ENCODE measurements around the gene KLHL29. TPM values are rescaled to one million over a fixed set of nuclear protein-coding genes. Genes with fewer than 3 reads are reported as not detected.

KLHL29 gene
- total RNA-seq, 1 experiment from 2014 or later: 2.4 TPM

DNA sequence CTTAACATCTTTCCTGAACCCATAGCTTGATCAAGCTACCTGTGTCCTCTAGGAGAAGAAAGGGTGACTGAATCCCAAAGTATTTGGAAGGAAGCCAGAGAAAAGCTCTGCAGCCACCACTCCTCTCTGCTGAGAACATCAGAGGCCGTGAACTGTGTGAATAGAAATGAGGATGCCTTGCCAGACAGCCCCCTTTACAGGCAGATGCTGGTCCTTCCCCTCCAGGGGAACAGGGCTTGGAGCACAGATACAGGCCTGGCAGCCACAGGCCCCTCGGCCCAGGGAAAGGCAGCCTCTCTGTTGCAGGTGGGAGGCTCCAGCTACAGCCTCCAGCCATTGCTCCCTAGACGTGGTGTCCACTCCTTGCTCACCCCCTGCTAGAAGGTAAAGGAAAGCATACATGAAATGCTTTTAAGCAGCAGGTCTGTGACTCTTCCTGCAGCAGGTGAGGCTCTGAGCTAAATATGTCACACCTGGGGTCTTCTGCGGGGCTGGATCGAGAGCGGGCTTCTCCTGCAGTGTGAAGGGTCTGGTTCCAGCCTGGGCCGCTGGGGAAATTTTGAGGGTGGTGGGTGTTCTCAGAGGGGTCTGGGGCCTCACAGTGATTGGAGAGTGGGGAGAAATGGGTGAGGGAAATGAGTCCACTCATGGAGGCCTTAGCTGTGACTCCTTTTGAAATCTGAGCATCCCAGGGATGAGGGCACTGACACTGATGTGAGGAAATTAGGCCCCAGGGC, 234.0 kb downstream of the KLHL29 start:
- H2BK5ac ChIP-seq (ENCODE audit: insufficient read length, low read length): no peak overlapping the region
- no peak overlapping the region for H2BK15ac ChIP-seq (ENCODE audit: low read depth, low read length)
- Mint-ChIP-seq H3K27ac (no peak overlapping the region; a peak in 2 of 7 replicates), H3K36me3 (ENCODE audit: insufficient read depth in 1 of 3, low read depth in 3 of 3) (peaks cover 0 to 4% (median 0%) of the 10 kb centered on the region in 3 experiments; a peak in 1 of 7 replicates), H3K4me1 (peaks cover 29 to 36% of the 10 kb centered on the region in 2 experiments), H3K4me3 (no peak overlapping the region), H3K27me3 (ENCODE audit: low read depth) (no peaks in the 10 kb centered on the region; the same call in none of the 2 replicates), H3K9me3 (peaks cover 3 to 6% of the 10 kb centered on the region in 2 experiments; a peak in 2 of 5 replicates)
- H3K27ac ChIP-seq (ENCODE audit: insufficient read length, low read depth, low read length): no peak overlapping the region
- no peak overlapping the region for H3K9ac ChIP-seq (ENCODE audit: extremely low read depth, insufficient read length, low read length)
- no peak for TF ChIP-seq CTCF (conservative IDR thresholded peaks at IDR 0.05)
- no peaks in the 10 kb centered on the region for H3K9me3 ChIP-seq (ENCODE audit: control insufficient read depth, low read depth, low read length)
- H3T11ph ChIP-seq (ENCODE audit: low read length): no peak overlapping the region
- no peaks in the 10 kb centered on the region for H3K27me3 ChIP-seq (ENCODE audit: insufficient read depth, low read length)
- no peak overlapping the region for H3K18ac ChIP-seq (ENCODE audit: insufficient read length, low read depth, low read length)
- H3K79me1 ChIP-seq (ENCODE audit: insufficient read depth, low read depth, low read length, poor library complexity, severe bottlenecking): no peaks in the 10 kb centered on the region
- no peak overlapping the region for H4K91ac ChIP-seq (ENCODE audit: insufficient read length, low read depth, low read length)
- H3K4me1 ChIP-seq (ENCODE audit: insufficient read depth, low read length): no peaks in the 10 kb centered on the region
- H4K8ac ChIP-seq (replicated peaks; ENCODE audit: insufficient read length, low read depth, low read length): no peak overlapping the region
- no peaks in the 10 kb centered on the region for H3K23me2 ChIP-seq (ENCODE audit: insufficient read length, low read depth, low read length, poor library complexity, severe bottlenecking)
- no peak overlapping the region for H2BK120ac ChIP-seq (ENCODE audit: low read depth, low read length, poor library complexity, severe bottlenecking)
- H3K56ac ChIP-seq (ENCODE audit: insufficient read length, low read depth, low read length): no peak overlapping the region
- H3K79me2 ChIP-seq (ENCODE audit: insufficient read depth, low read length): no peaks in the 10 kb centered on the region
- no peak overlapping the region for H3K23ac ChIP-seq (ENCODE audit: insufficient read length, low read depth, low read length)
- H2BK20ac ChIP-seq (ENCODE audit: low read depth, low read length, poor library complexity, severe bottlenecking): no peak overlapping the region
- H4K20me1 ChIP-seq (ENCODE audit: control insufficient read depth, insufficient read depth, insufficient read length): no peaks in the 10 kb centered on the region
- WGBS (ENCODE audit: extremely low coverage, insufficient read length, low lambda C conversion rate): no CpG with 5 or more reads among the region's 7 CpGs
- DNase-seq: no peak
- no peak overlapping the region for H2BK12ac ChIP-seq (ENCODE audit: insufficient read length, low read depth, low read length)
- no peak overlapping the region for H3K4ac ChIP-seq (ENCODE audit: low read depth, low read length)
- H3K4me2 ChIP-seq (ENCODE audit: insufficient read depth, insufficient read length, low read length): no peak overlapping the region
- no peak overlapping the region for H2AFZ ChIP-seq (ENCODE audit: low read length)
- no peak overlapping the region for H4K5ac ChIP-seq (ENCODE audit: insufficient read length, low read depth, low read length)
- no peak overlapping the region for H3K14ac ChIP-seq (ENCODE audit: insufficient read depth, low read length)
- no peak overlapping the region for H2AK5ac ChIP-seq (ENCODE audit: insufficient read length, low read length)
